Ishikawa (cell line): ENCODE measurements around the gene STOX1.

Experiments
- TF ChIP-seq, protein P1 (sequence below): IDR thresholded peaks from 2 replicates; pipeline ENCODE4 v1.6.1; 2012
- TF ChIP-seq, protein P2 (sequence below): IDR thresholded peaks from 2 replicates; pipeline ENCODE4 v1.6.1; 2012

DNA sequence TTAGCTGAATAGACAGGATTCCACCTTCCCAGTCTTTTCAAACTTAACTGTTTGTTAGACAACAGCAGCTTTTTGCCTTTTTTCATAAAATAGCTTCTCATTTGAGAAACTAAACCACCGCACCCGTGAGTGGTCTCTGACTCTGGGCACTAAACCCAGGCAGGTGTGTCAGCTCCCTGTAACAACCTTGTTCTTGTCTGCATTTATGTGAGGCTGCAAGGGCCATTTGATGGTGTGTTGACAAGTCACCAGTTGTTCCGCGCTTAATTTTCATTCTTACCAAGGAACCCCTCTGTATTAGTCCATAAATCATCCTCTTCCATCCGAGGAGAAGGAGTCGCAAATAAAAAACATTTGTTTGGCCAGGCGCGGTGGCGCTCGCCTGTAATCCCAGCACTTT lies 1.5 kb downstream of the STOX1 start:
- TF ChIP-seq, protein P1, sequence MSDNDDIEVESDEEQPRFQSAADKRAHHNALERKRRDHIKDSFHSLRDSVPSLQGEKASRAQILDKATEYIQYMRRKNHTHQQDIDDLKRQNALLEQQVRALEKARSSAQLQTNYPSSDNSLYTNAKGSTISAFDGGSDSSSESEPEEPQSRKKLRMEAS: no peak
- TF ChIP-seq, protein P2, sequence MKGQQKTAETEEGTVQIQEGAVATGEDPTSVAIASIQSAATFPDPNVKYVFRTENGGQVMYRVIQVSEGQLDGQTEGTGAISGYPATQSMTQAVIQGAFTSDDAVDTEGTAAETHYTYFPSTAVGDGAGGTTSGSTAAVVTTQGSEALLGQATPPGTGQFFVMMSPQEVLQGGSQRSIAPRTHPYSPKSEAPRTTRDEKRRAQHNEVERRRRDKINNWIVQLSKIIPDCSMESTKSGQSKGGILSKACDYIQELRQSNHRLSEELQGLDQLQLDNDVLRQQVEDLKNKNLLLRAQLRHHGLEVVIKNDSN: no peak
